Cerebellar nuclear complex (tissue), 1 donor: ENCODE measurements around the gene SLC27A2.

Experiments used
- DNase-seq, 2 experiments: peaks; one replicate each; lab custom pipeline; 2025; lab: John Stamatoyannopoulos, UW

The SLC27A2 gene

GRCh38 chr15:50275908-50276307 is 93.9 kb downstream of the SLC27A2 start:
- no peak for DNase-seq

- DNase-seq = no peak
These were observed 95.4 kb downstream of the SLC27A2 start for GRCh38 chr15:50277370-50277769.

- DNase-seq = no peak
These were observed 96.5 kb downstream of the SLC27A2 start for GRCh38 chr15:50278496-50278895.

GRCh38 chr15:50280271-50280670 is 98.3 kb downstream of the SLC27A2 start:
- no peak for DNase-seq

GRCh38 chr15:50281427-50281826 is 99.4 kb downstream of the SLC27A2 start:
- DNase-seq = no peak
